Stimulated activated CD4-positive, alpha-beta T cell treated with anti-CD3 and anti-CD28 coated beads, Interleukin-4, amount 100 ng/mL, for 4 hours (primary cell): ENCODE results near the gene IBTK.
A peak's percentile ranks its signal among the peaks of the same experiment; 100 is the strongest.
"Not testable (repeated sequence)": the region's sequence is repeated elsewhere in the genome, so short reads cannot be mapped to it uniquely, and the experiment has no call there.

ENCODE experiments used
- DNase-seq, 2 experiments: peaks; one replicate each; pipeline ENCODE4 v3.0.0-alpha.2; 2020

The IBTK gene

DNA sequence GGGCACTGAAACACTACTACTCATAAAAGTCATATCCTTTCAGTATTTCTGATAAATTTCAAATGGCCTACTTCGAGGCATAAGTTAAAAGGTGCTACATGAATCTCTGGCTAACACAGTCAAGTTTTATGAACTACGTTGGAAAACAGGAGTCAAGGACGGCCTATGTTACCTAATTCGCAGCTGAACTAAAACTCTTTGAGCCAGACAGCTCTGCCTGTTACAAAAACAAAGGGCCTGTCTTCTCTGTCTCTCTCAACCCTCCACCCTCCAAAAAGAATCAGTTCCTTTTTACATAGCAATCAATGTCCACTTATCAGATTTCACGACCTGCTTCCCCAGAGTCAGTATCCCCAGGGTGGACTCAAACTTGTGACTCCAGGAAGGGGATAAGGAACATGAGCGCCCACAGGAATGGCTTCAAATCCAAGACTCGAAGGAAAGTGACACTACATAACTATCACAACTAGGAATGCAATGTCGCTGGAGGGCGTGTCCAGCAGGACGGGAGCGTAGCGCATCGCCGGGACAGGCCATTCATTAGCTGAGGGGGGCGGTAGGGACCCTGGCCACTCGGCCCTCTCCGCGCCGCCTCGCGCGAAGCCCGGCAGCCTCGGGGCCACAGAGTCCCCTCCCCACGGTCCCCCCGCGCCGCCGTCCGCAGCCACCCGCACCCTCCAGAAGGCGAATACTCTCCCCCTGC is 591 bp downstream of the IBTK start:
- peak in 1 of 2 experiments; percentile 20 for DNase-seq

DNA sequence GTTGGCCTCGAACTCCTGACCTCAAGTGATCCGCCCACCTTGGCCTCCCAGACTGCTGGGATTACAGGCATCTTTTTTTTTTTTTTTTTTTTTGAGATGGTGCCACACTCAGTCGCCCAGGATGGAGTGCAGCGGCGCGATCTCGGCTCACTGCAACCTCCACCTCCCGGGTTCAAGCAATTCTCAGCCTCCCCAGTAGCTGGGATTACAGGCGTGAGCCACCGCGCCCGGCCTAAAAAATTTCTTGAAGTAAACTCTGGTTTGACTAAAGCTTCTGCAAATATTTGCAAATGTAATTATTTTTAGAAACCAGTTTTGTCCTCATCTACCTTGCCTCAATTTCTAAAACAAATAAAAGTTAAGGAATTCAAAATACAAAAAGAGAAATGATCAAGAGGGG is 1.2 kb downstream of the IBTK start:
- DNase-seq = no peak

DNA sequence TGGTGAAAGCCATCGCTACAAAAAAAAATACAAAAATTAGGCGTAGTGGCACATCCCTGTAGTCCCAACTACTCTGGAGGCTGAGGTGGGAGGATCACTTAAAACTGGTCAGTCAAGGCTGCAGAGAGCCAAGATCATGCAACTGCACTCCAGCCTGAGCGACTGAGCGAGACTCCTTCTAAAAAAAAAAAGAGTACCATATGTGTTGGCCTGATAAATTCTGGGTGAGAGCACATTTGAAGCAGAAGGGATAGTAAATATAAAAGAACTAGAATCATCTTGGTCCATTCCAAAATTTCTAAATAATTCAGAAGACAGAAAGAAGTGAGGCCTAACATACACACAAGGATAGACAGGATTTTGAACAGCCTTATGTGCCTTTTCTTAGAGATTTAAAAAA is 2.2 kb downstream of the IBTK start:
- DNase-seq = no peak

DNA sequence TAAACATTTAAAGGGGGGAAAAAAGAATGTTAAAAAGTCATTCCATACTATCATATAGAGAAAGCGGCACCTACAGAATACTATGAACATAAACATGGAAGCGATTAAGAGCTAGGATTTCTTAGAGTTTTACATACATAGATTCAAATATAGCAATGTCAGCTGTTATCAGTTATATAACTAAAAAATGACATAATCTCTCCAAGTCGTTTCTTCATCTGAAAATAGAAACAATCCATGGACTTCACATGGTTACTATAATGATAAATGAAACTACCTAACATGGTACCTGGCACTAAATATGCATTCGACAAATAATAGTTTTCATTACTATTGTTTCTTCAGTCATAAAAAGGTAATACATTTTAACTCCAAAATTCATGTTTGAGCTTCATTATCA is 3.7 kb downstream of the IBTK start:
- DNase-seq = no peak

DNA sequence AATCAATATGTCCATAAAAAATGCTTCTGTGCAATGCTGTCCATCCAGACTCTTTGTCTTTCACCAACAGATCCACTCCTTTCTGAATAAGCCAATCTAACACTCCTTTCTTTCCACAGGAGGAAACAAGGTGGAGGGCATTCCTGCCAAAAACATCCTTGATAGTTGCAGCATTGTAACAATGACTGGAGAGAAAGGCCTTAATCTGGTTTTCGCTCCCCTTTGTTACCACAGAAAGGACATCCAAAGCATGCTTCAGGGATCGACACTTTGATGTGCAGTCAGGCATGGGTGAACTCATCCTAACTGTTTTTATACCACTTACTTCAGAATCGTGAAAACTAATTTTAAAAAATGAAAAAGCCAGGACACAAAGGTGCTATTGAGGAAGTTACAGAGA is 7.4 kb downstream of the IBTK start:
- DNase-seq = no peak

DNA sequence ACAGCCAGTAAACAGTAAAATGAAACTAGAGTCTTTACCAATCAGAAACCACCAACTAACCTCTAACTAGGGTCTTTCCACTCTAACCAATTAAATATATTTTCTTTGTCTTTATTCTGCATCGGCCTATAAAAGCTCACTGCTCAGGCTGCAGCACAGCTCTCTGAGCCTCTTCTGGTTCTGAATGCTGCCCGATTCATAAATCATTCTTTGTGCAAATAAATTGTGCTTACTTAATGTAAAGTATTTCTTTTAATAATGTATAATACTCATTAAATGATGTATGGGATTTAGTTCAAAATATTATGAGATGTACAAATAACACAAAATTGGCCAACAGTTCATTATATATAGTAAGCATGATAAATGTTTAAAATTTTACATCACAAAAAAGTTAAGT is 7.9 kb downstream of the IBTK start:
- DNase-seq = no peak

DNA sequence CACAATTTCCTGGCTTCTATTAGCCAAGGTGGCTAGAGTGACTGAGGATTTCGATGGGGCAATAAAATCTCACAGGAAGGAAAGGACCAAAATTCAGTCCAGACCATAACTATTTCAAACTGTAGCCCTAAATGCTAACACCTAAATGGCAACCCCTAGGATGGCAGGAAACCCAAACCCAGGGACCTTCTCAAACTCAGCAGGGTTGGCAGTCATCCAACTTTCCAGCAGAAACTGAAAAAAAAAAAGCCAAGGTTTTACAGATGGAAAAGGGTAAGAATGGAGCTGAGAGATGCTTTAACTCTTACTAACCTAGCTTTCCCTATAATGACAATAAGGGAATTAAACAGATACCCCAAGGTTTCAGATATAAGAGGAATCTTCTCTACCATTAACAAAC is 10.5 kb downstream of the IBTK start:
- no peak for DNase-seq

DNA sequence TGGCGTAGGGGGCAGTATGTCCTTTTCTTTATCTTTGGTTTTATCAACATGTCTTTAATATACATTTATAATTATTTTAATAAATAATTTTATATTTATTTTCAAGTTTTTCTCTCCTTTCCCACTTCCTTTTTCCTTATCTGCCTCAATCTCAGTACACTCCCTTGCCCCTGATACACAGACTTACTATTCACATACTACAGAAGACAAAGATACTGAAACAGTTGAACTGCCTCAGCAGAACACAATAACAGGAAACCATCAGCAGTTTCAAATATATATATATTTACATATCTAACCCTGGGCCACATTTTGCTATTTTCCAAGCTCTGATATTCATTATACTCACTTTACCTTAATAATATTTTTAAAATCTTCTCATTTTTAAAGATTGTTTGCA is 19.8 kb downstream of the IBTK start:
- no peak for DNase-seq

DNA sequence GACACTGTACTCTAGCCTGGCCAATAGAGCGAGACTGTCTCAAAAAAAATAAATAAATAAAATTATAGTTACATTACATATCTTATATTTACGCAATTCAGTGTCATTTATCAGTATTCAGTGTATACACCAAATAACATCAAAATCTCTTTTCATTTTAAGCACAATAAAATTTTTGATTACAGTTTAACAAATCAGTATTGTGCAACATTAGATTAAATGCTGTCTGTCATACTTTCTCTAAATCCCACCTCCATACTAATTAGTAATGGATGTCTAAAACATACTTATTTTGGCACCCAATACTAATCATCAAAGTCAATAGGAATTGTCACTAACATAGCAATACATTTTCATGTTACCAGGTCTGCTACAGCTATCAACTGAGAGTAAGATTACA is 27.4 kb downstream of the IBTK start:
- DNase-seq = no peak

DNA sequence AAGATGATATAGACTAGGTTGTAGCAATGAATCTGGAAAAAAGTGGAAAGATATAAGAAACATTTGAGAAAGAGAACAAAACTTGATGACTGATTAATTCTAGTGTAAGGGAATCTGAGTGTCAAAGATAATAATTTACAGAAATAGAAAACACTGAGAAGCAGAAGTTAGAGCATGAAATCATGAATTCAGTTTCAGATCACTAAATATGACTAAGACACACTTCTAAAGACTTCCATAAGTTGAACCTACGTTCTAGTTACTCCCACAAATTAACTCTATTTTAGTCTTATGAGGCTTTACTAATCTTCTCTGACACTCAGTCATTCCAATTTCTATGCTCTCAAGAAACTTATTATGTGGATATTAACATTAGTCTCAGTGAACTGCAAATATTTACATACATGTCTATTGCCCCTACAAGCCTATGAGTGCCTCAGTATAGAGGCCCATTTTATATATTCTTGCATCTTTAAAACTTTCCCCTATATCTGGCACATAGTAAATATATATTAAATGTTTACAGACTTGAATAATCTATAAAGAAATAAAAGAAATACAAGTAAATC is 30.4 kb downstream of the IBTK start:
- DNase-seq = no peak

DNA sequence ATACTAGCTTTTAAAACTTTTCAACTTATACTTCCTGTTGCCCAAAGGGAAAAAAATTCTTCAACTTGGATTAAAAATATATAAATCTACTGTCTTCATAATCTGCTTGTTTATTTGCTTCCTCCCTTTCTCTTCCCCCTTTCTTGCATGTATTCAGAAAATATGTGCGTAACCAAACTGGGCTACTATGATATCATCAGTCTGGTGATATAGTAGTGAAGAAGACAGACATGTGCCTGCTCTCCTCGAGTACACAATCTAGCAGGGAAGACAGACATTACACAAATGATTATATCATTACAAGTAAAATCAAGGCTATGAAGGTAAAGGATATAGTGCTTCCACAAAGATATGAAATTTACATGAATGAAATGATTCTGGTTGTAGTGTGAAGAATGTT is 31.0 kb downstream of the IBTK start:
- no peak for DNase-seq

DNA sequence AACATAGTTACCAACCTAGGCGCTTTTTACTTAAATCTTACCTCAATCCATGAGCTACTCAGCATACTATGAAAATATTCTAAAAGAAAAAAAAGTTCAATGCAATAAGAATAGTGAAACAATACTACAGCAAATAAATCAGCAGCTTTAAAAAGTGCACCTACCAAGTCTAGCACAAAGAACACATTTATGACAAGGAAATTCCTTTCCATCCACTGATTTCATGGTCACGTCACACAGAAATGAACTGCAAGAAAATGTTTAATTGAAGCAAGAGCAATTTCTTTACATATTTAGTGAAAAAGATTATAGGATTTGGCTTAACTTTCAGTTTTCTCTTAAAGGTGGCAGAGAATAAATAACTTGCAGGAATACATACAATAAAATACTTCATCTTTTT is 36.2 kb downstream of the IBTK start:
- DNase-seq = no peak

DNA sequence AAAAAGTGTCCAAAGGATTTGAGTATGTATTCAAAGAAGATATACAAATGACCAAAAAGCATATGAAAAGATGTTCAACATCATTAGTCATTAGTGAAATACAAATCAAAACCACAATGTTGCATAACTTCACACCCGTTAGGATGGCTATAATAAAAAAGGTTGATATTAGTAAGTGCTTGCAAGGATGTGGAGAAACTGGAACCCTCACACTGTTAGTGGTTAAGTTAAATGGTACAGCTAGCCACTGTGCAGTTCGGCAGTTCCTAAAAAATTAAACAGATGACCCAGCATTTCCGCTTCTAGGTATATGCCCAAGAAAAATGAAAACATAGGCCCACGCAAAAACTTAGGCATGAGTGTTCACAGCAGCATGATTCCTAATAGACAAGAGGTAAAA is 38.6 kb downstream of the IBTK start:
- DNase-seq = no peak

DNA sequence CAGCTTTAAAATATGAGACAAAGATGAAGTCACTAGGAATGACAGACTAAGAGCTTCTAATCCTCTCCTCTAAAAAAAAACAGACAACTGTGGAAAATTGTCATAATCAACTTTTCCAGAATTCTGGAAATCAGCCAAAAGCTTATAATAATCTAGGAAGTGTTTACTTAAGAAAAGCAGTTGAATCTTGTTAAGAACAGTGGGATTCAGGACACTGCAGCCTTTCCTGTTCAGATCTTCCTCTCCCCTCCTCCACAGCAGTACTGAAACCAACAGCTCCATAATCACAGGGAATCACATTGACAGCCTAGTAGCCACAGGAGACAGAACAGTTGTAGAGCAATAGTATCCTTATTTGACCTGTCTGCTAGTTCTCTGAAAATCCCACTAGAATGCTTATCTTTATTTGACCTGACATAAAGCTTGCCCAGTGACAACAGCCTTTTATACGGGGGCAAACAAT is 41.6 kb downstream of the IBTK start:
- DNase-seq = no peak

DNA sequence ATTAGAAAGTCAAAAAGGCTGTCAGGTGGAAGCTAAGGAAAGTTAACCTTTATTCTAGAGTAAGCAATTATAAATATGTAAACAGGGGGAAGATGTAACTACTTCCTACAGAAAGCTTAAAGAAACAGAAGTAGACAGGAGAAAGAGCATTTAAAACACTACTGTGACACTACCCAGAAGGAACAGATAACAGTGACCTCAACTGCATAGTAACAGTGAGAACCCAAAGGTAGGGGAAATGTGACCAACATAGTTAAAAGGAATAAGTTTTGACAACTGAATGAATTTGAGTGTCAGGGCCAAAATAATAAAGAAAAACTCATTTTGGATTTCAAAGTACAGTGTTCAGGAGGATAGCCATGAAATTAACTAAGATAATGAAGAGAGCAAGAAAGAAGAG is 43.5 kb downstream of the IBTK start:
- DNase-seq = no peak

DNA sequence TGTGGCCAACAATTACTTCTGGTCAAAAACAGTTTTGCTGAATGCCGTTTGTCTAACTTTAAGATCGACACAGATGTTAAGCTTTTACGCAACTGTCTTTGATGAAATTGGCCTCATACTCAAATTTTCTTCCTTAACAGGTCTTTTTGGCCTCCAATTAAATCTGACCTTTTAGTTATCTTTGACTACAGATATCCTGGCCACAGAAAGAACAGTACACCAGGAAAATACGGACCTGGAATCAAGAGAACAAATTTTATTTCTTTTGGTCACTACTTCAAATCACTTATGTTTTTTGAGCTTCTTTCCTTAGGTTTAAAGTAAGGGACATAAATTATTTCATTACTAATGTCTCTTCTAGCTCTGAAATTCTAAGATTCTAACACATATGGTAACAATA is 49.8 kb downstream of the IBTK start:
- DNase-seq = no peak

DNA sequence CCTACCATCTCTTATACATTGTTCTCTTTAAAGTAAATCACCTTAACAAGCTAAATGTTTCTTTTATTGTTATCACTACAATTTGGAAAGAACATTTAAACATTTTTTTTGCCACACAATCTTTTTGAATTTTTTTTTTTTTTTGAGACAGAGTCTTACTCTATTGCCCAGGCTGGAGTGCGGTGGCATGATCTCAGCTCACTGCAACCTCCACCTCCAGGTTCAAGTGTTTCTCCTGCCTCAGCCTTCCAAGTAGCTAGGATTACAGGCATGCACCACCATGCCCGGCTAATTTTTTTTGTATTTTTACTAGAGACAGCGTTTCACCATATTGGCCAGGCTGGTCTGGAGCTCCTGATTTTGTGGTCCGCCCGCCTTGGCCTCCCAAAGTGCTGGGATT is 50.3 kb downstream of the IBTK start:
- DNase-seq = not testable (repeated sequence)

DNA sequence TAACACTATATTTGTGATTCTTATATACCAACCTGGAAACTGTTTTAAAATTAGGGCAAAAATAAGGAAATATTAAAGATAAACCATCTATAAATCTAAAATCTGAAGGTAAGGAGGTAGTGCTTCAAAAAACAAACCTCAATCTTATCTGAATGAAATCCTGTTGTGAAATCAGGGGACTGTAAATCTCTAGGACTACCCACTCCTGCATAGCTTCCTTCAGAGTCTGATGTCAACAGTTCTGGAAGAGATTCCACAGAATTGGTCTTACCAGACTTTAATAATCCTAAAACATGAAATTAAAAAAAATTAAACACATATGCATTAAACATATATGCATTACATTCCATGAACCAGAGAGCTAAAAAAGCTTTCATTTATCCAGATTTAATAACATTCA is 51.4 kb downstream of the IBTK start:
- no peak for DNase-seq

DNA sequence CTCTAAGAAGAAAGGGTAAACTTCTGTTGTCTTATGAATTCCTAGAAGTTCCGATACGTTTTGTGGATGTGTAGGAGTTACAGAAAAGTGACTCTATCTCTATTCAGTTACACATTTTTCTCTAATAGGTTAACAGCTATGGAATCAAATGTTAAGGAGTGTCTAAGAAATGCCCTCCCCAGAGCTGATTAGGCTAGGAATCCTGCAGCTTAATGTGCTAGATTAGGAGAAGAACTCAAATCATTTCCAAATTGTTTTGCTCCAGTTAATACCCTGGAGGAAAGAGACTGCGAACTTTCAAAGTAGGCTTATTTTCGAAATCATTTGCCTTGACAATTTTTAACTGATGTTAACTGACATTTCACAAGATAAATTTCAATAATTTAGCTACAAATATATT is 51.9 kb downstream of the IBTK start:
- no peak for DNase-seq

DNA sequence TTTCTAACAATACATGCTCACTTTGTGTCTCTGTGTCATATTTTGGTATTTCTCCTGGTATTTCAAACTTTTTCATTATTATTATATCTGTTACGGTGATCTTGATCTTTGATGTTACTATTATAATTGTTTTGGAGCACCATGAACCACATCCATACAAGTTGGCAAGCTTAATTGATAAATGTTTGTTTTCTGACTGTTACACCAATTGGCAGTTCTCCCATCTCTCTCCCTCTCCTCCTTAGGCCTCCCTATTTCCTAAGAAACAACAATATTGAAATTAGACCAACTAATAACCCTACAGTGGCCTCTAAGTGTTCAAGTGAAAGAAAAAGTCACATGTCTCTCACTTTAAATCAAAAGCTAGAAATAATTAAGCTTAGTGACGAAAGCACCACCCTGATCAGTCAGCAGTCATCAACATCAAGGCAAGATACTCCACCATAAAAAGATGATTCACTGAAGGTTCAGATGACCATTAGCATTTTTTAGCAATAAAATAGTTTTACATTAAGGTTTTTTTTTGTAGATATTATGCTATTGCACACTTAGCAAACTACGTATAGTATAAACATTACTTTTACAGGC is 61.5 kb downstream of the IBTK start:
- no peak for DNase-seq

DNA sequence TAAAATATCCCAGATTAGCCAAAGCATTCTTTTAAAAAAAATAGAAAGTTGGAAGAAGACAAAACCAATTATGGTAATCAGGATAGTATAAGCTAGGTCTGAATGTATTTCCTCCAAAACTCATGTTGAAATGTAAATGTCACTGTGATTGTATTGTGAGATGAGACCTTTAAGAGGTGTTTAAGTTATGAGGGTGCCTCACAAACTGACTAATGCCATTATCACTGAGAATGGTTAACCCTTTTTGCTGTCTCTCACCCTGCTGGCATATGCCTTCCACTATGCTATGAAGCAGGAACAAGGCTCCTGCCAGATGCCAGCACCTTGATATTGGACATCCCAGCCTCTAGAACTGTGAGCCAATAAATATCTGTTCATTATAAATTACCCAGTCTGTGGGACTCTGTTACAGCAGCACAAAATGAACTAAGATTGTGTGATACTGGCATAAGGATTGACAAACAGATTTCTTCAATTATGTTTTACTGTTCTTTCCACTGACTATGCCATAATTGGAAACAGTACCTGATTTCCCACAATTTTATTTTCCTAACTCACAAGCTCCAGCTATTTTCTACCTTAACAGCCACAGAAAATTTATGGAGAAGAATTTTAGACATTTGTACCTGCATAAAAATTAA is 63.8 kb downstream of the IBTK start:
- DNase-seq = no peak

DNA sequence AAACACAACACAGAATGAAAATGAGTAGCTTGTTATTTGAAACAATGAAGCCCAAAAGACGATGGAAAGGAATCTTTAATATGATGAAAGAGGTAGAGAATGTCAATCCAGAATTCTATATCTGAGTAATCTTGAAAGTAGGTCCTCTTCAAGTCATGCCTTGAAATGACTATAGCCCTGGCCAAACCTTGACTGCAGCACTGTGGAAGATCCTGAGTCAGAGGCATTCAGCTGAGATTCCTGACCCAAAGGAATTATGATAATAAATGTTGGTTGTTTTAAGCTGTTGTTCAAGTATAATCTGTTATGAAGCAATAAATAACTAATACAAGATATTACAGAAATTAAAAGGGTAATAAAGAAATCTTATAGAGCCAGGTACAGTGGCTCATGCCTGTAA is 64.8 kb downstream of the IBTK start:
- no peak for DNase-seq

DNA sequence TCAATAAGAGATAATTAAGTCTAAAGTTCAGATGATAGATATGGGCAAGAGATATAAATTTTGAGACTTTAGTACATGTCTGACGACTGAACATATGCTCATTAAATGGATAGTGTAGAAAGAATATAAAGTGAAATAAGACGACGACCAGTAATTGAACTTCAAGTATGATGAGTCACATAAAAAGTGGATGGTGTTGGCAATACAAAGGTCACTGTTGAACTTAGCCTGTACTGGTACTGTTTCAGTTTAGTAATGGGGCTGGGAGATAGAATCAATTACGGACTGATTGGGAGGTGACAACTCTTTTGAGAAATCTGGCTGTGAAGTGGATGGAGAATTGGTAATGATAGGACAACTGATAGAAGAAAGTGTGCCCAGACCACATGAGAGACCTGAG is 68.1 kb downstream of the IBTK start:
- DNase-seq = no peak

DNA sequence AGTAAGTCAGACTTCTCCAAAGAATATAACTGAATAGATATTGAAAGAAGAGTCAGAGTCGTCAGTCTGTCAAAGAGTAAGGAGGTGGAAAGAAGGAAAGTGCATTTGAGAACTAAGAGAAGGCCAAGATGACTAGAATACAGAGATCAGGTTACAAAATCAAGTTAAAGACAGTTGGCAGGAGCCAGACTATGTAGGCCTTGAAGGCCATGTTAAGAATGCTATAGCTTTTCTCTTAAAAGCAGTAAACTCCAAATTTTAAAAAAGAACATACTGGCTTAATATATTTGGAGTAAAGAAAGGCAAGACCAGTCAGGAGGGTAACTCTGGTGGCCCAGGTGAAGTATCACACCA is 68.8 kb downstream of the IBTK start:
- DNase-seq = no peak
